Measurements from ENCODE around the gene SERTAD1.

Gene SERTAD1

GRCh38 chr19:40374084-40374483, 51.7 kb downstream of the SERTAD1 start:
- no peak for DNase-seq

GRCh38 chr19:40371802-40372122, 54.0 kb downstream of the SERTAD1 start:
- no peak for DNase-seq

All from amniotic stem cell (primary cell).